Small intestine (tissue), 7 donors: Measurements from ENCODE around the gene RAB6C. TPM values are rescaled to one million over a fixed set of nuclear protein-coding genes. Genes with fewer than 3 reads are reported as not detected.
"Not testable (repeated sequence)": the region's sequence is repeated elsewhere in the genome, so short reads cannot be mapped to it uniquely, and the experiment has no call there.

Source experiments
- DNase-seq, 2 donors: peaks; one replicate each; pipeline versions ENCODE4 v3.0.0 to v3.0.0-alpha.2; 2013
- FAIRE-seq: peaks from 2 replicates; lab custom pipeline; 2012; peaks lifted over from hg19 to GRCh38; lab: Jason Lieb, UNC
- H3K27ac ChIP-seq, 3 donors: one replicate each; pipeline ENCODE4 v1.5.1; 2013; ENCODE audit warnings: low read length in 2 of 3, mild to moderate bottlenecking in 2 of 3, control low read depth in 1 of 3, inconsistent platforms in 1 of 3, low read depth in 1 of 3, moderate library complexity in 1 of 3
- H3K27me3 ChIP-seq, 3 donors: one replicate each; pipeline ENCODE4 v1.6.1; 2013; ENCODE audit warnings: low read length in 3 of 3, inconsistent platforms in 1 of 3; ENCODE audit not compliant: control insufficient read depth in 3 of 3, insufficient read depth in 3 of 3
- H3K36me3 ChIP-seq, 3 donors: one replicate each; pipeline ENCODE4 v1.6.1; 2013; ENCODE audit warnings: low read length in 3 of 3, inconsistent platforms in 1 of 3, low read depth in 1 of 3, mild to moderate bottlenecking in 1 of 3, moderate library complexity in 1 of 3; ENCODE audit not compliant: control insufficient read depth in 3 of 3, insufficient read depth in 2 of 3
- H3K4me1 ChIP-seq, 3 donors: one replicate each; pipeline ENCODE4 v1.6.1; 2013; ENCODE audit warnings: low read length in 2 of 3, inconsistent platforms in 1 of 3, low read depth in 1 of 3, mild to moderate bottlenecking in 1 of 3, moderate library complexity in 1 of 3; ENCODE audit not compliant: control insufficient read depth in 3 of 3, insufficient read depth in 2 of 3
- H3K4me3 ChIP-seq, 3 donors: one replicate each; pipeline ENCODE4 v1.5.1; 2013; ENCODE audit warnings: low read length in 3 of 3, control low read depth in 1 of 3, inconsistent platforms in 1 of 3, low read depth in 1 of 3, mild to moderate bottlenecking in 1 of 3, moderate library complexity in 1 of 3
- H3K9me3 ChIP-seq, 2 donors: one replicate each; pipeline ENCODE4 v1.6.1; 2013; ENCODE audit warnings: low read depth in 1 of 2, low read length in 1 of 2; ENCODE audit not compliant: control insufficient read depth in 2 of 2, insufficient read depth in 1 of 2
- WGBS, 3 donors: extraction: QIAGEN DNeasy Blood & Tissue Kit; methylation state at CpG; one replicate each; pipeline ENCODE4 v1.1.7; 2013; 5-methylcytosine and 5-hydroxymethylcytosine counted together
- polyA plus RNA-seq, 4 donors: library from polyadenylated mRNA; stranded (reverse) in 3 of 4; unstranded in 1 of 4; fragments of 200-250 nt in 3 of 4; fragments of 120-200 nt in 1 of 4; gene quantifications; one replicate each; pipeline versions ENCODE4 v1.2.1 to v1.2.3, GENCODE V29; 2013
- donor health status: healthy with polysubstance abuse.
- donor health status: control.
- donor health status: control.
- donor health status: Bipolar disorder and iron deficiency.
- donor health status: healthy.

The RAB6C gene
- polyA plus RNA-seq, 4 donors = 0.07 to 0.09 TPM; not detected in 2

GRCh38 chr2:129976969-129977368 lies 2.5 kb upstream of the RAB6C start:
- H3K4me3 ChIP-seq, H3K4me1 ChIP-seq, H3K27ac ChIP-seq, DNase-seq, H3K9me3 ChIP-seq, FAIRE-seq, H3K36me3 ChIP-seq: not testable (repeated sequence)
- peaks cover 0 to 16% (median 4%) of the 10 kb centered on the region in 3 donors for H3K27me3 ChIP-seq
- 56 to 67% (median 57%) methylated on average over 3 of the region's 3 CpGs for WGBS, 3 donors

- H3K4me1 ChIP-seq = no peaks in the 10 kb centered on the region
- H3K9me3 ChIP-seq = no peaks in the 10 kb centered on the region
- H3K27ac ChIP-seq = no peak overlapping the region
- H3K4me3 ChIP-seq = no peak overlapping the region
- no peaks in the 10 kb centered on the region for H3K36me3 ChIP-seq
- FAIRE-seq = no peak
- peaks cover 0 to 16% (median 4%) of the 10 kb centered on the region in 3 donors for H3K27me3 ChIP-seq
- WGBS, 3 donors = 73 to 81% (median 76%) methylated on average over 5 of the region's 5 CpGs
- DNase-seq = no peak
Observed at GRCh38 chr2:129977986-129978385, 1.5 kb upstream of the RAB6C start.

GRCh38 chr2:129980246-129980645 lies 780 bp downstream of the RAB6C start:
- WGBS, 3 donors = 9 to 12% (median 11%) methylated on average over 2 to 4 of the region's 13 CpGs
- H3K4me1 ChIP-seq, H3K9me3 ChIP-seq, H3K27ac ChIP-seq, FAIRE-seq, H3K4me3 ChIP-seq, DNase-seq, H3K36me3 ChIP-seq: not testable (repeated sequence)
- H3K27me3 ChIP-seq = peaks cover 0 to 19% (median 6%) of the 10 kb centered on the region in 3 donors

GRCh38 chr2:129981689-129982088 lies 2.2 kb downstream of the RAB6C start:
- DNase-seq, H3K36me3 ChIP-seq, H3K27ac ChIP-seq, H3K4me1 ChIP-seq, H3K4me3 ChIP-seq, H3K9me3 ChIP-seq, FAIRE-seq: not testable (repeated sequence)
- WGBS, 3 donors = 58 to 68% (median 68%) methylated on average over 7 of the region's 7 CpGs
- peaks cover 0 to 16% (median 3%) of the 10 kb centered on the region in 3 donors for H3K27me3 ChIP-seq

GRCh38 chr2:129984426-129984825 lies 5.0 kb downstream of the RAB6C start:
- no peak overlapping the region for H3K4me3 ChIP-seq
- no peaks in the 10 kb centered on the region for H3K36me3 ChIP-seq
- H3K27me3 ChIP-seq = peaks cover 0 to 6% (median 2%) of the 10 kb centered on the region in 3 donors
- DNase-seq (no peak), FAIRE-seq (no peak)
- H3K9me3 ChIP-seq = no peaks in the 10 kb centered on the region
- no peaks in the 10 kb centered on the region for H3K4me1 ChIP-seq
- WGBS, 3 donors = 68 to 87% (median 80%) methylated on average over 2 of the region's 2 CpGs
- no peak overlapping the region for H3K27ac ChIP-seq

GRCh38 chr2:129992415-129993006 lies 13.0 kb downstream of the RAB6C start:
- H3K4me1 ChIP-seq, H3K27ac ChIP-seq, DNase-seq, FAIRE-seq, H3K9me3 ChIP-seq, H3K4me3 ChIP-seq, H3K27me3 ChIP-seq, H3K36me3 ChIP-seq: not testable (repeated sequence)
- WGBS, 3 donors = 7 to 16% (median 12%) methylated on average over 24 to 47 of the region's 49 CpGs

DNA sequence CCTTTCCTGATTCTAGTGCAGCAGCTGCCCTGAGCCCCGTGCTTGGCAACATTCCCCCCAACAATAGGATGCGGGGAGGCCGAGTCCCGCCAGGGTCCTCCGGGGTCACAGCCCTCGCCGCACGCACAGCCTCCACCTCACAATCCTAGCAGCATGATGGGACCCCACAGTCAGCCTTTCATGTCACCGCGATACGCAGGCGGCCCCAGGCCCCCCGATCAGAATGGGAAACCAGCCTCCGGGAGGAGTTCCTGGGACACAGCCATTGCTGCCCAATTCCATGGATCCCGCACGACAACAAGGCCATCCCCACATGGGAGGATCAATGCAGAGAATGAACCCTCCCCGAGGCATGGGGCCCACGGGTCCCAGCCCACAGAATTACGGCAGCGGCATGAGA lies 13.7 kb downstream of the RAB6C start:
- H3K4me1 ChIP-seq, H3K27ac ChIP-seq, DNase-seq, H3K4me3 ChIP-seq, H3K36me3 ChIP-seq, H3K9me3 ChIP-seq, FAIRE-seq, H3K27me3 ChIP-seq: not testable (repeated sequence)
- 33 to 50% (median 46%) methylated on average over 20 of the region's 20 CpGs for WGBS, 3 donors

DNA sequence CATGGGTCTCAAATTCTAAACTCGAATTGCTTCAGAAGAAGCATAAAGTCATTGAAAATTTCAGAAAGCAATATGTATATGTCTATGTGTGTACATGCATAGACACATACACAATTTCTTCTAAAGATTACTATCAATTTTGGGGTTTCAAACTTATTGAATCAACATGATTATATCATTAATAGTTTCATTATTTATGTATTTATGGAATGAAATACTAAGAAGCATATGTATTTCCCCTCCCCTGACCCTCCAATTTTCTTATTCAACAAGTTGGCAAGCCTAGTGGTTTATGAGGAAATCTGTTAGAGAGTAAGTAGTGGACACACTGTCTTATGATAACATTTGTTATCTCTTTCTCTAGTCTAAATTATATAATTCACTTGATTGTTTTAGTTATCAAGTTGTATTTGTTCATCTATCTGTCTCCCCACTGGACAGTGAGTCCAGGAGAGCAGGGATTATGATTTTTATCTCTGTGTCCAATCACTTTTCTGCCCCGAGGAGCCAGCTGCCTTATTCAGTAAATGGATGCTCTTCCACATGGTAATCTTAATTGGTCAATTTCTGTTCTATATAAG lies 17.3 kb downstream of the RAB6C start:
- H3K36me3 ChIP-seq, H3K4me1 ChIP-seq, FAIRE-seq, H3K27me3 ChIP-seq, H3K4me3 ChIP-seq, DNase-seq, H3K27ac ChIP-seq, H3K9me3 ChIP-seq: not testable (repeated sequence)
- WGBS, 3 donors = 29 to 62% (median 35%) methylated on average over 2 of the region's 2 CpGs
